ENCODE data around the gene TUBA1A. TPM values are rescaled to one million over a fixed set of nuclear protein-coding genes. Genes with fewer than 3 reads are reported as not detected.
"Not testable (repeated sequence)": the region's sequence is repeated elsewhere in the genome, so short reads cannot be mapped to it uniquely, and the experiment has no call there.

The TUBA1A gene
- total RNA-seq, 2 experiments from 2014 or later, result 86.4 to 88.7 TPM

- H3K27me3 Mint-ChIP-seq; H3K4me3 Mint-ChIP-seq; H3K27ac Mint-ChIP-seq; intact Hi-C loops (cut with micrococcal nuclease); H3K9me3 Mint-ChIP-seq; DNase-seq; CTCF ChIA-PET: not testable (repeated sequence)
- POLR2A ChIA-PET, result interaction anchor here (1.2 kb wide), 1 partner anchor 53 kb away, joined by 3 read pairs; no protein-coding TSS in a partner anchor
- H3K4me1 Mint-ChIP-seq (ENCODE audit: low read depth), result peaks cover 13% of the 10 kb centered on the region
- peaks cover 23% of the 10 kb centered on the region for H3K36me3 Mint-ChIP-seq
Measured at GRCh38 chr12:49183214-49183950, 5.5 kb downstream of the TUBA1A start.

GRCh38 chr12:49174218-49174617 is 14.7 kb downstream of the TUBA1A start:
- intact Hi-C loops (cut with micrococcal nuclease), result no loop called here
- no peaks in the 10 kb centered on the region for H3K36me3 Mint-ChIP-seq
- no peaks in the 10 kb centered on the region for H3K4me1 Mint-ChIP-seq (ENCODE audit: low read depth)
- ChIA-PET CTCF (no interaction called here), POLR2A (interaction anchor here (0.5 kb wide), 1 partner anchor 61 kb away, joined by 5 read pairs; no protein-coding TSS in a partner anchor)
- H3K27me3 Mint-ChIP-seq, result no peaks in the 10 kb centered on the region
- no peak overlapping the region for H3K4me3 Mint-ChIP-seq
- no peak overlapping the region for H3K27ac Mint-ChIP-seq
- DNase-seq, result no peak
- peaks cover 4% of the 10 kb centered on the region for H3K9me3 Mint-ChIP-seq

GRCh38 chr12:49170924-49171323 is 18.0 kb downstream of the TUBA1A start:
- intact Hi-C loops (cut with micrococcal nuclease), result no loop called here
- H3K27me3 Mint-ChIP-seq, result no peaks in the 10 kb centered on the region
- H3K4me1 Mint-ChIP-seq (ENCODE audit: low read depth), result no peaks in the 10 kb centered on the region
- H3K9me3 Mint-ChIP-seq, result no peaks in the 10 kb centered on the region
- POLR2A ChIA-PET, result no interaction called here
- CTCF ChIA-PET, result interaction anchor here (1.1 kb wide), 1 partner anchor 107 kb away, joined by 3 read pairs; no protein-coding TSS in a partner anchor
- DNase-seq, result no peak
- H3K27ac Mint-ChIP-seq, result no peak overlapping the region
- H3K4me3 Mint-ChIP-seq, result no peak overlapping the region
- no peaks in the 10 kb centered on the region for H3K36me3 Mint-ChIP-seq

- no peak for DNase-seq
- H3K27ac Mint-ChIP-seq, result no peak overlapping the region
- no peaks in the 10 kb centered on the region for H3K36me3 Mint-ChIP-seq
- H3K4me3 Mint-ChIP-seq, result no peak overlapping the region
- POLR2A ChIA-PET, result no interaction called here
- CTCF ChIA-PET, result no interaction called here
- no peaks in the 10 kb centered on the region for H3K27me3 Mint-ChIP-seq
- H3K4me1 Mint-ChIP-seq (ENCODE audit: low read depth), result no peaks in the 10 kb centered on the region
- intact Hi-C loops (cut with micrococcal nuclease), result no loop called here
- H3K9me3 Mint-ChIP-seq, result no peaks in the 10 kb centered on the region
Measured at GRCh38 chr12:49165114-49165513, 23.8 kb downstream of the TUBA1A start.

GRCh38 chr12:49161901-49162300 is 27.0 kb downstream of the TUBA1A start:
- DNase-seq; H3K4me1 Mint-ChIP-seq (ENCODE audit: low read depth); intact Hi-C loops (cut with micrococcal nuclease); H3K4me3 Mint-ChIP-seq; H3K36me3 Mint-ChIP-seq; CTCF ChIA-PET; H3K27ac Mint-ChIP-seq; H3K27me3 Mint-ChIP-seq; H3K9me3 Mint-ChIP-seq: not testable (repeated sequence)
- POLR2A ChIA-PET, result interaction anchor here (0.6 to 0.7 kb wide), 2 partner anchors 8 to 30 kb away, joined by 3 read pairs; no protein-coding TSS in a partner anchor

- no peaks in the 10 kb centered on the region for H3K36me3 Mint-ChIP-seq
- DNase-seq, result no peak
- no peak overlapping the region for H3K27ac Mint-ChIP-seq
Measured at GRCh38 chr12:49161092-49161795, 27.6 kb downstream of the TUBA1A start.

GRCh38 chr12:49160399-49160798 is 28.5 kb downstream of the TUBA1A start:
- DNase-seq, result no peak
- no peak overlapping the region for H3K4me3 Mint-ChIP-seq
- H3K36me3 Mint-ChIP-seq, result no peaks in the 10 kb centered on the region
- no peaks in the 10 kb centered on the region for H3K4me1 Mint-ChIP-seq (ENCODE audit: low read depth)
- no peak overlapping the region for H3K27ac Mint-ChIP-seq
- no peaks in the 10 kb centered on the region for H3K9me3 Mint-ChIP-seq
- intact Hi-C loops (cut with micrococcal nuclease), result no loop called here
- ChIA-PET POLR2A (no interaction called here), CTCF (no interaction called here)
- no peaks in the 10 kb centered on the region for H3K27me3 Mint-ChIP-seq

More at GRCh38 chr12:49161092-49161795, 27.6 kb downstream of the TUBA1A start:
- POLR2A ChIA-PET, result no interaction called here
- Mint-ChIP-seq H3K4me1 (ENCODE audit: low read depth) (no peaks in the 10 kb centered on the region), H3K4me3 (no peak overlapping the region), H3K27me3 (no peaks in the 10 kb centered on the region), H3K9me3 (no peaks in the 10 kb centered on the region)
- CTCF ChIA-PET, result no interaction called here
- intact Hi-C loops (cut with micrococcal nuclease), result no loop called here

GRCh38 chr12:49154221-49154620 is 34.7 kb downstream of the TUBA1A start:
- Mint-ChIP-seq H3K4me3 (no peak overlapping the region), H3K9me3 (no peaks in the 10 kb centered on the region), H3K27me3 (no peaks in the 10 kb centered on the region), H3K4me1 (ENCODE audit: low read depth) (no peaks in the 10 kb centered on the region), H3K36me3 (no peaks in the 10 kb centered on the region), H3K27ac (no peak overlapping the region)
- POLR2A ChIA-PET, result interaction anchor here (0.5 to 0.6 kb wide), 2 partner anchors 8 to 418 kb away, joined by 3 read pairs; no protein-coding TSS in a partner anchor
- intact Hi-C loops (cut with micrococcal nuclease), result no loop called here
- DNase-seq, result no peak
- CTCF ChIA-PET, result no interaction called here

- no peaks in the 10 kb centered on the region for H3K27me3 Mint-ChIP-seq
- CTCF ChIA-PET, result no interaction called here
- H3K4me1 Mint-ChIP-seq (ENCODE audit: low read depth), result no peaks in the 10 kb centered on the region
- H3K4me3 Mint-ChIP-seq, result no peak overlapping the region
- no peaks in the 10 kb centered on the region for H3K36me3 Mint-ChIP-seq
- DNase-seq, result no peak
- no peak overlapping the region for H3K27ac Mint-ChIP-seq
- POLR2A ChIA-PET, result no interaction called here
- no peaks in the 10 kb centered on the region for H3K9me3 Mint-ChIP-seq
- intact Hi-C loops (cut with micrococcal nuclease), result no loop called here
Measured at GRCh38 chr12:49147384-49147783, 41.5 kb downstream of the TUBA1A start.

- ChIA-PET POLR2A (interaction anchor here (1.3 kb wide), 1 partner anchor 15 kb away, joined by 3 read pairs; the partner anchor contains the start of gene TUBA1B), CTCF (interaction anchor here (0.5 kb wide), 1 partner anchor 167 kb away, joined by 4 read pairs; no protein-coding TSS in a partner anchor)
- no peak overlapping the region for H3K4me3 Mint-ChIP-seq
- DNase-seq, result no peak
- intact Hi-C loops (cut with micrococcal nuclease), result no loop called here
- H3K27me3 Mint-ChIP-seq, result no peaks in the 10 kb centered on the region
- H3K27ac Mint-ChIP-seq, result no peak overlapping the region
- no peaks in the 10 kb centered on the region for H3K9me3 Mint-ChIP-seq
- H3K36me3 Mint-ChIP-seq, result no peaks in the 10 kb centered on the region
- no peaks in the 10 kb centered on the region for H3K4me1 Mint-ChIP-seq (ENCODE audit: low read depth)
Measured at GRCh38 chr12:49146406-49146805, 42.5 kb downstream of the TUBA1A start.

GRCh38 chr12:49144384-49144783 is 44.5 kb downstream of the TUBA1A start:
- no peak for DNase-seq
- intact Hi-C loops (cut with micrococcal nuclease), result no loop called here
- no peaks in the 10 kb centered on the region for H3K4me1 Mint-ChIP-seq (ENCODE audit: low read depth)
- ChIA-PET CTCF (no interaction called here), POLR2A (interaction anchor here (1.8 kb wide), 1 partner anchor 13 kb away, joined by 6 read pairs; the partner anchor contains the start of gene TUBA1B)
- H3K9me3 Mint-ChIP-seq, result no peaks in the 10 kb centered on the region
- H3K4me3 Mint-ChIP-seq, result no peak overlapping the region
- no peak overlapping the region for H3K27ac Mint-ChIP-seq
- no peaks in the 10 kb centered on the region for H3K27me3 Mint-ChIP-seq
- no peaks in the 10 kb centered on the region for H3K36me3 Mint-ChIP-seq

GRCh38 chr12:49138999-49139398 is 49.9 kb downstream of the TUBA1A start:
- POLR2A ChIA-PET, result no interaction called here
- Mint-ChIP-seq H3K4me3 (no peak overlapping the region), H3K36me3 (peaks cover 3% of the 10 kb centered on the region), H3K9me3 (no peaks in the 10 kb centered on the region), H3K4me1 (ENCODE audit: low read depth) (peaks cover 3% of the 10 kb centered on the region), H3K27ac (no peak overlapping the region), H3K27me3 (no peaks in the 10 kb centered on the region)
- intact Hi-C loops (cut with micrococcal nuclease), result no loop called here
- no peak for DNase-seq
- CTCF ChIA-PET, result no interaction called here
